Measurements from ENCODE around the gene STK39.
"Not testable (repeated sequence)": the region's sequence is repeated elsewhere in the genome, so short reads cannot be mapped to it uniquely, and the experiment has no call there.

The STK39 gene

GRCh38 chr2:168047091-168047690, 200.2 kb downstream of the STK39 start:
- no peak for DNase-seq (ENCODE audit: low read depth)

- DNase-seq (ENCODE audit: low read depth), result no peak
Measured at GRCh38 chr2:168044579-168044978, 202.8 kb downstream of the STK39 start.

DNA sequence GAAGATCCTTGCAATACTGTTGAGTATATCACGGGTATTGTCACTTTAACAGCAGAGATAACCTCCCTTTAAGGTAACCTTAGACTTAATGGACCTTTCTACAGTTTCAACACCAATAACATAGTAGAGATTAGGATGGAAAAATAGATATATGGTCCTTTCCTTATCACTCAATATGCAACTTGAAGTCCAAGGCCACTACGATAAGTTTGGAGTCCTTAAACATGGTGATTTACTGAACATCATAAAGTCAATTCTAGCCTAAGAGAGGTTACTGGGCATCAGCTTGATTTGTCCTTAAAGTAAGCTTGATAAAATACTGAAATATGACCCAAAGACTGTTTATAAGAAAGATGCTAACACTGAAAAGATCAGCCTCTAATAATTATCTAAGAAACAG, 203.2 kb downstream of the STK39 start:
- DNase-seq (ENCODE audit: low read depth), result no peak

- DNase-seq (ENCODE audit: low read depth), result not testable (repeated sequence)
Measured at GRCh38 chr2:168042127-168042824, 205.1 kb downstream of the STK39 start.

GRCh38 chr2:168039881-168040280, 207.5 kb downstream of the STK39 start:
- DNase-seq (ENCODE audit: low read depth), result no peak

DNA sequence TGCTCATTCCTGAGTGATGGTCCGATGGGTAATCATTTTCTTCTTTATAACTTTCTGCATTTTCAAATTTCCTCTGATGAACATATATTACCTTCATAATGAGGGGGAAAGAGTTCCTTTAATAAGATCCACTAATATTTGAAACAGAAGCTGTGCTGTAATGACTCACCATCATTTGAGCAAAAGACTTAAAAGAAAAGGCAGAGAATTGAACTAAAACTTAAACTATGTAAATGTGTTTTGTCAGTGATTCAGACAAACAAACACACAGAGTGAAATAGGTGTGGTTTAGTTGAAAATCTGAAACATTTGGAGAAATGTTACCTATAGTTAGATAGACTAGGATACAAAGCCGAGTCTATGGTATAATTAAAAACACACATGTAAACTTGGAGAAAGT, 209.6 kb downstream of the STK39 start:
- DNase-seq (ENCODE audit: low read depth), result no peak

DNA sequence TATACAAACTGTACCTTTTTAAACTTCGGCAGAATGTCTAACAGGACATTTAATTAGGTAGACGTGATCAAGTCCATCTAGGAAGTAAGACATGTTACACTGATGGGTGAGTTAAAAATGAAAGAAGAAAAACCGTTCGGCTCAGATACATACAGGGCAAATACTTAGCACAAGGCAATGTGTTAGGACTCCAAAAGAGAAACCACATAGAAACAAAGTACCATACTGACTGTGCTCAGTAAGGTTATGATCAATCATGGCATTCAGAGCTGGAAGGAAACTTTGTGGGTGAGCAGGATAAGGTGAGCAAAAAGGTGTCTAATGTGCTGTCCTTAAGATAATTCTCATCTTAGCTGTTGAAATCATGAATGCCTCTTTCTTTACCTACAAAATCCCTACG, 211.9 kb downstream of the STK39 start:
- no peak for DNase-seq (ENCODE audit: low read depth)

- no peak for DNase-seq (ENCODE audit: low read depth)
Measured at GRCh38 chr2:168034616-168035015, 212.8 kb downstream of the STK39 start.

GRCh38 chr2:168033966-168034365, 213.4 kb downstream of the STK39 start:
- DNase-seq (ENCODE audit: low read depth), result no peak

DNA sequence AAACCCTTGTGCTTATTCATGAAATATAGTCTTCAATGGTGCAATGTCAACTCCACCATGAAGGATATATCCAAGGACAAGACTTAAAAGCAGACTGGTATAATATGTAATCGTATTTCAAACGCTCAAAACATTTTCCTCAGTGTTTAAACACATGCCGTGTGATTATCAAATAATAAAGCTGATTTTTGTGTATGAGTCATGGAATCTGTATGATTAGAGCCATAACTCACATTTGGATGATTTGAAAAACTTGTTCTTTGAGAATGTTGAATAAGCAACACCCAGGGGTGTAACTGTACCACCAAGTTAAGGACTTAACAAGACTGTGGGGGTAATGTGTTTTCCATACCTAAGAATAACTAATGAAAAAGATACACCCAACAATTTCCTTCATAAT, 215.3 kb downstream of the STK39 start:
- no peak for DNase-seq (ENCODE audit: low read depth)

DNA sequence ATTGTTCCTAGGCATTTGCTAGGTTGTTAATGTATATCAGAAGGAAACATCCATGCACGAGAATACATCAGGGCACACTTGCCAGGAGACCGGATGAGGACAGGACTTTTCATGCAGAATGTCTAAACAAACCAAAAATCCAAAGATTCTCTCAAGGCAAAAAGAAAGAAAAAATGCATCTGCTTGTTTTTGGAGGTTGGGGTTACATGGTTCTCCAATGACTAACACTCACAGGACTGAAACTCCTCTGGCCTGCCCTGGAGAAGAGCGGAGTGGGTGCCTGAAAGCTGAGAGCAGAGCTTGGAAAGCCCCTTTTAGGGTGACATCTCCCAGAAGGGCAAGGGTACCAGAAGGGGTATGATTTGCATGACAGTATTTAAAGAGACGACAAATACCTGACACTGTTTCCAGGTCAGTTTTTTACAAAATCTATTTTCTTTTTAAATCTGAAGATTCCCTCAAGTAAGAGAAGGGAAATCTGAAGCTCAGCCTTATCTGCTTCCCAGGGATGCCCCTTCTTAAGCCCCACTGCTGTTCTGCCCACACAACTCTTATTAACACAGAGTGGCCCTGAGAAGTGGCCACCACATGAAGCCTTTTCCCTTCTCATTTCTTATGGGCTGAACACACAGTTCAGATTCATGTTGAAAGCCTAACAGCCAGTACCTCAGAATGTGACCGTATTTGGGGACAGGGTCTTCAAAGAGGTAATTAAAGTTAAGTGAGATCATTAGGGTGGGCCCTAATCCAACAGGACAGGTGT, 216.4 kb downstream of the STK39 start:
- DNase-seq (ENCODE audit: low read depth), result no peak

- no peak for DNase-seq (ENCODE audit: low read depth)
Measured at GRCh38 chr2:168029071-168029470, 218.3 kb downstream of the STK39 start.

DNA sequence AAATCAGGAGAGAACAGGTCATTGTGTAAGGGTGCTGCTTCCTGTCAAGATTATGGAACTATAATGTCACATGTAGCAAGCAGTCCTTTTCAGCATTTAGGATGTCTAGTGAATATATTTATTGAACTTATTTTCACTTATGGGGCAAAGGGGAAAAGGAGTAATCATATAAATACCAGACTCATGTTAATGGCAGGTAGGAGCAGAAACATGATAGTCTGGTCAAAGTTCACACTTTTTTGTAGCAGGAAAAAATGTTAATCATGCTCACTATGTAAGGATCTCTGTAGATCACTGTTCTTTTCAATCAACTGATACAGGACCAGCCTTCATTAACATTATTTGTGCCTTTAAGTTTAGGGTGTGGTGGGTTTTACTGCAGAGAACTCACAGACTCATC, 219.0 kb downstream of the STK39 start:
- DNase-seq (ENCODE audit: low read depth), result no peak

- DNase-seq (ENCODE audit: low read depth), result no peak
Measured at GRCh38 chr2:168025487-168026202, 221.8 kb downstream of the STK39 start.

- no peak for DNase-seq (ENCODE audit: low read depth)
Measured at GRCh38 chr2:168024459-168024858, 222.9 kb downstream of the STK39 start.

- no peak for DNase-seq (ENCODE audit: low read depth)
Measured at GRCh38 chr2:168021800-168022587, 225.4 kb downstream of the STK39 start.

DNA sequence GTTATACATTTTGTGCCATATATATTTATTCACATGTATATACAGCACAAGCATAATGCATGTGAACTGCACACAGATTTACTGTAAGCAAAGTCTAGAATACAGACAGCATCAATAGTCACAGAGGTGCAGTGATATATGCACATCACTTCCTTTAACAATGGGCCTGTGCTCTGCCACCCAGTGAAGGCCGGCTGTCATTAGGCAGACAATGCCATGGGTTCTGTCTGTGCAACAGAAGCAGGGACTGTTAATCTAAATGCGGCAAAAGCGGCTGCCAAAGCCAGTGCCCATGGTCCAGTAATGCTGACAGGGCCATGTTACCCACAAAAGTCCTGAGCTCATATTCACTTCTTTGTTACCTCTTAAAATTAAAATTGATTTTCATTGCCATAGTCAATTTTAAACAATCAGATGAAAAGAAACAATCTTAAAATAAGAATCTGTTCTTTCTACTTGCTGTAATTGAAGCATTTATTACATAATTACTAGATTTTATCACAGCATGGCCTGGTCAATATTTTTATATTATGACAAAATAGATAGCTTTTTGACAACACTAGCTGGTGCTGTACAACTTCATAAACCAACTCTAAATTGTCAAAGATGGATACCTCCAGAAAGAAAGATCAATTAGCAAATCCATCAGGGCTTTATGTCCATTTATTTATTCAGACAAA, 232.0 kb downstream of the STK39 start:
- no peak for DNase-seq (ENCODE audit: low read depth)

- no peak for DNase-seq (ENCODE audit: low read depth)
Measured at GRCh38 chr2:168009900-168010299, 237.5 kb downstream of the STK39 start.

- no peak for DNase-seq (ENCODE audit: low read depth)
Measured at GRCh38 chr2:168008646-168009195, 238.7 kb downstream of the STK39 start.

- no peak for DNase-seq (ENCODE audit: low read depth)
Measured at GRCh38 chr2:168006498-168006897, 240.9 kb downstream of the STK39 start.

GRCh38 chr2:168005586-168005985, 241.8 kb downstream of the STK39 start:
- no peak for DNase-seq (ENCODE audit: low read depth)
